ENCODE measurements around the gene PPP2R5C. TPM values are rescaled to one million over a fixed set of nuclear protein-coding genes. Genes with fewer than 3 reads are reported as not detected.
A peak's percentile ranks its signal among the peaks of the same experiment; 100 is the strongest.

The PPP2R5C gene
- total and polyA plus RNA-seq, 2 of the 8 experiments (the other 6 are each of a cell fraction or from before 2014, with no cell fraction given): 49.6 to 95.9 TPM

DNA sequence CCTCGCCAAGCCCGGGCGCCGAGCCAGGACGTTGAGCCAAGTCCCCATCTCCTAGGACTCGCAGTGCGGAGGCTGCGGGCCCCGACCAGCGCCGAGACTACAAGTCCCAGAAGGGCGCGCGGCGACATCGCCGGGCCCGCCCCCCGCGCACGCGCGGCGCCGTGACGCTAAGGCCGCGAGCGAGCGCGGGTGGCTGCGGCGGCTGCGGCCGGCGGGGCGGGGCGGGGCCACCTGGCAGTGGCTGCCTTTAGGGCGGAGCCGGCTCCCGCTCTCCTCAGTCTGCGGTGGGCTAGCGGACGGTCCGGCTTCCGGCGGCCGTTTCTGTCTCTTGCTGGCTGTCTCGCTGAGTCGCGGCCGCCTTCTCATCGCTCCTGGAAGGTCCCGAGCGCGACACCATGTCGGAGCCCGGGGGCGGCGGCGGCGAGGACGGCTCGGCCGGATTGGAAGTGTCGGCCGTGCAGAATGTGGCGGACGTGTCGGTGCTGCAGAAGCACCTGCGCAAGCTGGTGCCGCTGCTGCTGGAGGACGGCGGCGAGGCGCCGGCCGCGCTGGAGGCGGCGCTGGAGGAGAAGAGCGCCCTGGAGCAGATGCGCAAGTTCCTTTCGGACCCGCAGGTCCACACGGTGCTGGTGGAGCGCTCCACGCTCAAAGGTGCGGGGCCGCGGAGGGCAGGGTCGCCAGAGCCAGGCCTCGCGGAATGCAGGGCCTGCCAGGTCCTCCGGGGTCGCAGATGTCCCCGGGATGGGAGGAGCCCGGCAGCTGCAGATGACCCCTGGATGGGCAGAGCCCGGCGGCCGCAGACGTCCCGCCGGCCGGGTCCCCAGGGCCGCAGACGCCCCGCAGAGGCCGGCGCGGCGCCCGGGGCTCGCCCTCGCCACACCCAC is 203.0 kb downstream of the PPP2R5C start, which contains the start of gene DYNC1H1 (continued):
- TF ChIP-seq, protein P1, sequence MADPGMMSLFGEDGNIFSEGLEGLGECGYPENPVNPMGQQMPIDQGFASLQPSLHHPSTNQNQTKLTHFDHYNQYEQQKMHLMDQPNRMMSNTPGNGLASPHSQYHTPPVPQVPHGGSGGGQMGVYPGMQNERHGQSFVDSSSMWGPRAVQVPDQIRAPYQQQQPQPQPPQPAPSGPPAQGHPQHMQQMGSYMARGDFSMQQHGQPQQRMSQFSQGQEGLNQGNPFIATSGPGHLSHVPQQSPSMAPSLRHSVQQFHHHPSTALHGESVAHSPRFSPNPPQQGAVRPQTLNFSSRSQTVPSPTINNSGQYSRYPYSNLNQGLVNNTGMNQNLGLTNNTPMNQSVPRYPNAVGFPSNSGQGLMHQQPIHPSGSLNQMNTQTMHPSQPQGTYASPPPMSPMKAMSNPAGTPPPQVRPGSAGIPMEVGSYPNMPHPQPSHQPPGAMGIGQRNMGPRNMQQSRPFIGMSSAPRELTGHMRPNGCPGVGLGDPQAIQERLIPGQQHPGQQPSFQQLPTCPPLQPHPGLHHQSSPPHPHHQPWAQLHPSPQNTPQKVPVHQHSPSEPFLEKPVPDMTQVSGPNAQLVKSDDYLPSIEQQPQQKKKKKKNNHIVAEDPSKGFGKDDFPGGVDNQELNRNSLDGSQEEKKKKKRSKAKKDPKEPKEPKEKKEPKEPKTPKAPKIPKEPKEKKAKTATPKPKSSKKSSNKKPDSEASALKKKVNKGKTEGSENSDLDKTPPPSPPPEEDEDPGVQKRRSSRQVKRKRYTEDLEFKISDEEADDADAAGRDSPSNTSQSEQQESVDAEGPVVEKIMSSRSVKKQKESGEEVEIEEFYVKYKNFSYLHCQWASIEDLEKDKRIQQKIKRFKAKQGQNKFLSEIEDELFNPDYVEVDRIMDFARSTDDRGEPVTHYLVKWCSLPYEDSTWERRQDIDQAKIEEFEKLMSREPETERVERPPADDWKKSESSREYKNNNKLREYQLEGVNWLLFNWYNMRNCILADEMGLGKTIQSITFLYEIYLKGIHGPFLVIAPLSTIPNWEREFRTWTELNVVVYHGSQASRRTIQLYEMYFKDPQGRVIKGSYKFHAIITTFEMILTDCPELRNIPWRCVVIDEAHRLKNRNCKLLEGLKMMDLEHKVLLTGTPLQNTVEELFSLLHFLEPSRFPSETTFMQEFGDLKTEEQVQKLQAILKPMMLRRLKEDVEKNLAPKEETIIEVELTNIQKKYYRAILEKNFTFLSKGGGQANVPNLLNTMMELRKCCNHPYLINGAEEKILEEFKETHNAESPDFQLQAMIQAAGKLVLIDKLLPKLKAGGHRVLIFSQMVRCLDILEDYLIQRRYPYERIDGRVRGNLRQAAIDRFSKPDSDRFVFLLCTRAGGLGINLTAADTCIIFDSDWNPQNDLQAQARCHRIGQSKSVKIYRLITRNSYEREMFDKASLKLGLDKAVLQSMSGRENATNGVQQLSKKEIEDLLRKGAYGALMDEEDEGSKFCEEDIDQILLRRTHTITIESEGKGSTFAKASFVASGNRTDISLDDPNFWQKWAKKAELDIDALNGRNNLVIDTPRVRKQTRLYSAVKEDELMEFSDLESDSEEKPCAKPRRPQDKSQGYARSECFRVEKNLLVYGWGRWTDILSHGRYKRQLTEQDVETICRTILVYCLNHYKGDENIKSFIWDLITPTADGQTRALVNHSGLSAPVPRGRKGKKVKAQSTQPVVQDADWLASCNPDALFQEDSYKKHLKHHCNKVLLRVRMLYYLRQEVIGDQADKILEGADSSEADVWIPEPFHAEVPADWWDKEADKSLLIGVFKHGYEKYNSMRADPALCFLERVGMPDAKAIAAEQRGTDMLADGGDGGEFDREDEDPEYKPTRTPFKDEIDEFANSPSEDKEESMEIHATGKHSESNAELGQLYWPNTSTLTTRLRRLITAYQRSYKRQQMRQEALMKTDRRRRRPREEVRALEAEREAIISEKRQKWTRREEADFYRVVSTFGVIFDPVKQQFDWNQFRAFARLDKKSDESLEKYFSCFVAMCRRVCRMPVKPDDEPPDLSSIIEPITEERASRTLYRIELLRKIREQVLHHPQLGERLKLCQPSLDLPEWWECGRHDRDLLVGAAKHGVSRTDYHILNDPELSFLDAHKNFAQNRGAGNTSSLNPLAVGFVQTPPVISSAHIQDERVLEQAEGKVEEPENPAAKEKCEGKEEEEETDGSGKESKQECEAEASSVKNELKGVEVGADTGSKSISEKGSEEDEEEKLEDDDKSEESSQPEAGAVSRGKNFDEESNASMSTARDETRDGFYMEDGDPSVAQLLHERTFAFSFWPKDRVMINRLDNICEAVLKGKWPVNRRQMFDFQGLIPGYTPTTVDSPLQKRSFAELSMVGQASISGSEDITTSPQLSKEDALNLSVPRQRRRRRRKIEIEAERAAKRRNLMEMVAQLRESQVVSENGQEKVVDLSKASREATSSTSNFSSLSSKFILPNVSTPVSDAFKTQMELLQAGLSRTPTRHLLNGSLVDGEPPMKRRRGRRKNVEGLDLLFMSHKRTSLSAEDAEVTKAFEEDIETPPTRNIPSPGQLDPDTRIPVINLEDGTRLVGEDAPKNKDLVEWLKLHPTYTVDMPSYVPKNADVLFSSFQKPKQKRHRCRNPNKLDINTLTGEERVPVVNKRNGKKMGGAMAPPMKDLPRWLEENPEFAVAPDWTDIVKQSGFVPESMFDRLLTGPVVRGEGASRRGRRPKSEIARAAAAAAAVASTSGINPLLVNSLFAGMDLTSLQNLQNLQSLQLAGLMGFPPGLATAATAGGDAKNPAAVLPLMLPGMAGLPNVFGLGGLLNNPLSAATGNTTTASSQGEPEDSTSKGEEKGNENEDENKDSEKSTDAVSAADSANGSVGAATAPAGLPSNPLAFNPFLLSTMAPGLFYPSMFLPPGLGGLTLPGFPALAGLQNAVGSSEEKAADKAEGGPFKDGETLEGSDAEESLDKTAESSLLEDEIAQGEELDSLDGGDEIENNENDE (IDR thresholded peaks at IDR 0.05; ENCODE audit: insufficient replicate concordance, low read length): no peak
- TF ChIP-seq GTF2F1 (IDR thresholded peaks at IDR 0.05; ENCODE audit: borderline replicate concordance, low read depth, low read length) (no peak), POU5F1 (IDR thresholded peaks at IDR 0.05; ENCODE audit: low read depth, low read length) (no peak), GABPA (IDR thresholded peaks at IDR 0.05; ENCODE audit: borderline replicate concordance, insufficient read depth, low read length) (no peak), RBBP5 (IDR thresholded peaks at IDR 0.05; ENCODE audit: borderline replicate concordance, low read depth, low read length) (no peak; the same call in 1 of the 2 replicates), FOSL1 (IDR thresholded peaks at IDR 0.05; ENCODE audit: insufficient read depth, low read depth, low read length) (no peak), POLR2AphosphoS5 (IDR thresholded peaks at IDR 0.05; ENCODE audit: low read depth, low read length) (peak; percentile 87), PHF8 (conservative IDR thresholded peaks at IDR 0.05; ENCODE audit: low read depth, low read length) (peak; percentile 94), RFX5 (IDR thresholded peaks at IDR 0.05; ENCODE audit: borderline replicate concordance, low read depth, low read length) (no peak)
